Stimulated activated CD4-positive, alpha-beta T cell treated with anti-CD3 and anti-CD28 coated beads, TNF-alpha, amount 100 ng/mL, for 4 hours (primary cell): ENCODE results near the gene NFIA.

Source experiments
- DNase-seq, 3 experiments: peaks; one replicate each; pipeline ENCODE4 v3.0.0-alpha.2; 2020; ENCODE audit warnings: low read depth in 3 of 3

The NFIA gene

DNA sequence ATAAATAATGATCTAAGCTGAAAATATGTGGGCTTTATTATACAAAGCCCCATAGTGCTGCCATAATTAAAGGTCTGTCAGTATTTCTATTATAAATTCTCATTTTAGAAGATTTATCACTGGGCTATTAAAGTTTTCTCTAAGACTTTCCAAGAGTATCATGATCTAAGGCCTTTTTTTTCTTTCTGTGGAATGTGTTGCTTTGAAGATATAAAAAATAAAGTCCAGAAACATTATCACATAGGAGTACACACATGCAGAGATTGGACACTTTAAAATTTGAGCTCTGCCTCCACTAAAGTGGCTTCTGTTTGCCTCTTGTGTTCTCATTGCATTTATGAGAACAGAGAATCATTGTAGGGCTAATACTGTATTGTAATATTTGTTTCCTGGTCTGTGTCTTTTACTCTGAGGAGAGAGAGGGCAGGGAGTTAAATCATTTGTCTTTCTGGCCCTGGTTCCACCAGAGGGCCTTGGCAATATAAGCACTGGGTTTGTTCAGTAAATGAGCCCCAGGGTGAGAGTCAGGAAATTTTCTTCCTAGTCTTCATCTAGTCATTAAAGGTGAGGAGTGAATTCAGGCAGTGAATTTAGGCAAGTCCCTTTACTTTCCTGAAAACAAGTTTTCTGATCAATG lies 70.2 kb downstream of the NFIA start:
- DNase-seq, result no peak

GRCh38 chr1:61156576-61157467 lies 74.5 kb downstream of the NFIA start:
- no peak for DNase-seq

GRCh38 chr1:61157468-61157987 lies 75.2 kb downstream of the NFIA start:
- DNase-seq, result no peak

DNA sequence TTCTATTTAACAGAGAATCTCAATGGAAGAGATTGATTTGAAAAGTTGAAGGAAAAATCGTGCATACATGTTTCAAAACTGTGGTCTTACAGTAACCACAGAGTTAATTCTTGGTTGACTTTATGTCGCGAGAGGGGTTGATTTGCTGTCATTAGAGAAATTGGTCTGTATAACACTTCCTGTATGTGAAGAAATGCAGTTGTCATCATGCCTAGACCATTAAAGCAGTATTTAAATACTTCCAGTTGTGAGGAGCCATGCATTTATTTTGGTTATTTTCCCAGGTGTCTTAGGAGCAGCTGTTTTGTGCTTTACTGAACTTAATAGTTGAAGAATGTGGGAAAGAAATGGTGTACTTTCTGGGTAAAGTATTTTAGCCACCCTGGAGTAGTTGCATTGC lies 76.2 kb downstream of the NFIA start:
- no peak for DNase-seq

DNA sequence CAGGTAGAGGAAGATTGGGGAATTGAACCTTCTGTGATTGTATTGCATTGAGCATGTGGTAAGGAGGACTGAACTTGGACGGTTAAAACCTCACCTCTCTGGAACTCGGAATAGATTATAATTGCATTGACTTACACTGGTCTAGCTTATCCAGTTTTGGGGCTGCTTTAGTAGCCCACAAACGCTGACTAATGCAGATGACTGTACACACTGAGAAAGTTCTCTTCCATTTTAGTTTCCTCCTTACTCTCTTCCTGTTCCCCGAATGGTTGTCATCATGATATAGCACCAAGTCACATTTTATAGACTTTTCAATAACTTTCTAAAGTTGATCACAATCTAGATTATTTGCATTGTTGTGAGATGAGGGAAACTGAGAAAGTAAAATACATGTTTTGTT lies 78.2 kb downstream of the NFIA start:
- DNase-seq, result no peak

- no peak for DNase-seq
Measured at GRCh38 chr1:61162520-61163258, 80.3 kb downstream of the NFIA start.

- DNase-seq, result no peak
Measured at GRCh38 chr1:61163355-61163754, 81.0 kb downstream of the NFIA start.

DNA sequence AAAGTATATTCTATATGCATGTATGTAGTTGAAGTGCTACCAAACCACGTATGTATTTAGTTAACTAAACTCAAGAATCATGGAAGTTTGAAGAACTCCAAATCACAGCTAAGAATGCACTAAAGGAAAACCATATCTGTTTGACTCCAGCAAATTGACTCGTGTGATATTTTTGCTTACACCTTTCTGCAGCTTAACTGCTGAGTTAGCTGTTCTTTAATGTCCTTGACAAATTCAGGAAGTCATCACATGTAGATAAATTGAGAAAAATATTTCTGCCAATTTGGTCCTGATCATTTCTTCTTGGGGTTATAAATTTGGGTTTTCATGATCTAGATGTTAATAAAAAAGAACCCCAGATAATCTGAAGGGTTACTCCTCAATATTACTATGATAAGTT lies 83.0 kb downstream of the NFIA start:
- no peak for DNase-seq

- DNase-seq, result no peak
Measured at GRCh38 chr1:61167309-61167708, 84.9 kb downstream of the NFIA start.

GRCh38 chr1:61169045-61169444 lies 86.7 kb downstream of the NFIA start:
- DNase-seq, result no peak

DNA sequence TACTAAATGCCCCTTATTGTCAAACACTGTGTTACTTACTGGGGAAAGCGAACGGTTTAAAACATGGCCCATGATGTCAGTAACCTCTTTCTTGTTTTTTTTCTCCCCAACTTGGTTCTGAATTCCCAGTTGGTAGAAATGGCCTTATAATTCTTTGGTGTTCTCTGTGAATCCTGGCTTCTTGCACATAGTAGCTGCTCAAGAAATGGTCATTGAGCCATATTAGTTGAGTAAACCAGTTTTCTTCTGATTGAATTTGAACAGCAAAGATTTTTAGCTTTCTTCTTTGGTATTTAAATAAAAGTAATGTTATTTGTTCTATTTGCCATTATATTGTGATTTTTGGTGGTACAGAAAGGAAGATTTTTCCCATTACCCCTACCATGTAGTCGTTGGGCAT lies 87.3 kb downstream of the NFIA start:
- DNase-seq, result no peak

DNA sequence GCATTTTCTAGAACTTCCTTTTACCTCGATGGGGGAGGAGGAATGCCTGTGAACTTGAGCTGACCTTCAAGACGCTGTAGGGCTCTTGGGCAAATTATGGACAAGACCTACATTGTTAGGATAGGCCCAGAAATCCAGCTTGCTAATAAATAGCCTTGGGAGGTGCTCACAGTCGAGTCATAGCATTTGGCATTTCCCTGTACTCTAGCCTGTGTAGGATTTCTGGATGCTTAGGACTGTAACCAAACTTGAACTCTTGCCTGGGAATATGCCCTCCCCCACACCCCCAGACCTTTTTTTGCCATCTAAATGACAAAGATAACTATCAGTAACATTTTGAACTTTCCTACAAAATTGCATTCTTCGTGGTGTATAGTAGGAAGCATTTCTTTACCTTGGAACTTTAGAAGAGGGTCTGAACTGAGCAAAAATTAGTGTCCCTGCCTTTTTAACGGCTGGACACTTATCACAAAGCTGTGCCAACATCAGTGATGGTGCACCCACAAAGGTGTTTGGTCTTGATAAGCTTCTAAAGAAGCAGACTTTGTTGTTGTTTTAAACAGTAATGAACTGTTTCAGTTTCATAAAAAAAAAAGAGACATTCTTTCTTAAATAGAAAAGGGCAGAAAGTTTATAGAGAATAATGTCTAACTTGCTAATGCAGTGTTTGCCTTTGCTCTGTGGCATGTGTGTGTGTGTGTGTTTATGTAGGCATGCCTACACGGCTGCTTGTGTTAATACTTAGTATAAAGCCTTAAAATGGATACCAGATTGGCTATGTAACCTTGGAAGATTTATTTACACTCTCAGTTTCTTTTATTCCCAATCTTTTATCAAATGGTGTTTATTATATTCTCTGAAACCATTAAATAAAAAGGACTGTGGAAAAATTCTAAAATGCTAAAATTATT lies 88.2 kb downstream of the NFIA start:
- DNase-seq, result no peak

DNA sequence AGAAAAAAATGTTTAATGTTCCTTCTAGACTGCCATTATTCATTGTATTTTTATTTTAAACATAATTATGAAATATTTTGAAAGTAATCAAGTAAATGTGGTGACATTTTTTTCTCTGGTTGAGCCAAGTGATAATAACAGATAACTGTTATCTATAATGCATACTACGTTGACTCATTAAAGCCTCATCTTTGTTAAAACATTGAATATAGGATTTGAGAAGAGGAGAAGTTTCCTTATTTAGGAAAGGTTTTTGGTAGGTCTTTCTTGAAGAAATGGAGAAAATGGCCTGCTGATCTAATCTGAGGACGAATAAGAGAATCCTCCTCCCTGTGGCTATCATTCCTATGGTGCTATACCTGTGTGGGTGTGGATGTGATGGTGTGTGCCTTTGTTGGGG lies 89.0 kb downstream of the NFIA start:
- DNase-seq, result no peak

DNA sequence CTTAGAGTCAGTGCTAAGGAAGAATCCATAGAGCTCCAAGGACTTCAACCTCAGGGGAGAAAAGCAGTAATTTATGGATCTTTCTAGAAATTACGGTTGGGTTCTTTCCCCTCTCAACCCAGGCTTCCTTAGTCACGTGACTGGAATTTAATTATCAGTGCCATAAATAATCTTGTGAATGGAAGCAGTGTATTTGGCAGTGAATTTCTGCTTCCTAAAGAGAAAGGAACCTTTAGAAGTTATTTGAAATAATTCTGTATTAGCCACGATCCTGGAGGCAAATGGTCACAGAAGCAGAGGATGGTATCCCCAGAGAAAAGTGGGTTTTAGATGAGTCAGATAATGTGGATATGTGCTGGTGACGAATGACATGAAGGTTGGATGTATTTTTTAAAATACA lies 89.6 kb downstream of the NFIA start:
- DNase-seq, result no peak

- DNase-seq, result no peak
Measured at GRCh38 chr1:61173118-61173517, 90.8 kb downstream of the NFIA start.

GRCh38 chr1:61174060-61174795 lies 91.9 kb downstream of the NFIA start:
- no peak for DNase-seq

DNA sequence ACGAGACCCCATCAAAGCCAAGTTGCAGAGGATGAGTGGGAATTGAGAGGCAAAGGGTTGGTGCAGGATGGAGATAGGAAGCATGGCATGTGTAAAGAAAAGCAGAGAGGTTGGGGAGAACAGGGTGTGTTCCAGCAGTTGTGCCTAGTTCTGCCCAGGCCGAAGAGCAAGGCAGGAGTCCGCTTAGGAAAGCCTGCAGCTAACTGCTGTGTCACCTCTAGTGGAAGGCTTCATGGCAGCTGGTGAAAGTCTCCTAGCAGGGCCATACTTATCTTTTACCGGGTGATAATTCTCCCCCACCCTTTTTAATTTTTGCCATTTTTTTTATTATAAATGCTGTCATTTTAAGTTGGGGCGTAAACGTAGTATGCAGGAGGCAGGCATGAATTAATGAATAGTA lies 93.6 kb downstream of the NFIA start:
- DNase-seq, result no peak

DNA sequence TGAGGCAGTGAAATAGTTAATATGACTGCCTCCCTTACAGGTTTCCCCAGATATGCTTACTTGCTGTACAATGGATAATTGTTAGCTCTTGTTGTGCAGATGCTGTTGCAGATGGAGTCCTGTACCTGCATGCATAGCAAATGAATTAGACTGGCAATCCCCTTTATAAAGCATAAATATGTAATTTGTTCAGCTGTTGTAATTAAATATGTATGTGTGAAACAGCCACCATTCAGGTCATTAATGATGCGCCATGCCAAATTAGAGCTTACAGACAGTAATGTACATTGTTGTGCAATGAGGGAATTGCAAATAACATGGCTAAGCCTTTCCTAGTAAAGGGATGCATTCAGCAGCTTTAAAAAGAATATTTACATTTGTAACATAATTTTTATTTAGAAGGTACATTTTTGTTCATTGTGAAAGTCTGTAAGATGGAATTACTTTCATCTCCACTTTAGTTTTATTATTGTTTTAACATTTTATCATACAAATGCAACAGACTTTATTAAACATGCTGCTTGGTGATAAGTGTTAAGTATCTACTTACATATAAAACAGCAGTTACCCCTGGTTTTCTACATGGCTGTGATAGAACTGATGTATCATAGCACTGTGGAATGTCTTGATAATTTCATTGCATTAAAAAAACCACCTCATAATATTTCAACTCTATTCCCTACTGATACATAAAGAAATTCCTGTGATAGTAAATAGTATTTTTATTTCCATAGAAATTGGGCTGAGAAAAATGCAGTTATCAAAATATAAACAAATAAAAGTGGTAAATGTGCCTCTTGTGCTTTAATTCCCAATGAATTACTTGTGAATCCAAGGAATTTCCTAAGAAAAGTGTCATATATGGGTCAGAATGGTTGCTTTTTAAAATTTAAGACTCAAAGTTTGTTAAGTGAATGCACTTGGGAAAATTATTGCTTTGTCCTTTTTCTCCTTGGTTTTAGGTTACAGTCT lies 99.0 kb downstream of the NFIA start:
- no peak for DNase-seq

GRCh38 chr1:61182049-61182448 lies 99.7 kb downstream of the NFIA start:
- DNase-seq, result no peak

- no peak for DNase-seq
Measured at GRCh38 chr1:61182480-61182879, 100.1 kb downstream of the NFIA start.
